Neural cell (in vitro differentiated cells): ENCODE results near the gene CCDC27.
"Not testable (repeated sequence)": the region's sequence is repeated elsewhere in the genome, so short reads cannot be mapped to it uniquely, and the experiment has no call there.

Experiments used
- EP300 ChIP-seq: fragments of 450-650 bp; conservative IDR thresholded peaks from 2 replicates; pipeline ENCODE4 v1.6.1; 2014; ENCODE audit warnings: antibody characterized with exemption, mild to moderate bottlenecking, moderate library complexity; ENCODE audit not compliant: poor library complexity, severe bottlenecking
- EZH2 ChIP-seq: fragments of 200-600, 300-800 bp; shearing (Covaris generic), sonication (generic); IDR thresholded peaks from 2 replicates; pipeline ENCODE4 v1.6.1; 2014; ENCODE audit warnings: antibody characterized with exemption, low read length, borderline replicate concordance, mild to moderate bottlenecking; ENCODE audit not compliant: insufficient read depth, poor library complexity, severe bottlenecking
- POLR2AphosphoS5 ChIP-seq: IDR thresholded peaks from 2 replicates; pipeline ENCODE4 v1.6.1; 2012
- REST ChIP-seq: IDR thresholded peaks from 2 replicates; pipeline ENCODE4 v1.6.1; 2012; ENCODE audit warnings: borderline replicate concordance
- TAF1 ChIP-seq: IDR thresholded peaks from 2 replicates; pipeline ENCODE4 v1.6.1; 2012; ENCODE audit warnings: low read depth
- TF ChIP-seq, protein P1 (sequence below): fragments of 450-650 bp; IDR thresholded peaks from 2 replicates; pipeline ENCODE4 v1.5.1; 2014; ENCODE audit warnings: antibody characterized with exemption, mild to moderate bottlenecking, moderate library complexity; ENCODE audit not compliant: poor library complexity, severe bottlenecking

- TF ChIP-seq, protein P1, sequence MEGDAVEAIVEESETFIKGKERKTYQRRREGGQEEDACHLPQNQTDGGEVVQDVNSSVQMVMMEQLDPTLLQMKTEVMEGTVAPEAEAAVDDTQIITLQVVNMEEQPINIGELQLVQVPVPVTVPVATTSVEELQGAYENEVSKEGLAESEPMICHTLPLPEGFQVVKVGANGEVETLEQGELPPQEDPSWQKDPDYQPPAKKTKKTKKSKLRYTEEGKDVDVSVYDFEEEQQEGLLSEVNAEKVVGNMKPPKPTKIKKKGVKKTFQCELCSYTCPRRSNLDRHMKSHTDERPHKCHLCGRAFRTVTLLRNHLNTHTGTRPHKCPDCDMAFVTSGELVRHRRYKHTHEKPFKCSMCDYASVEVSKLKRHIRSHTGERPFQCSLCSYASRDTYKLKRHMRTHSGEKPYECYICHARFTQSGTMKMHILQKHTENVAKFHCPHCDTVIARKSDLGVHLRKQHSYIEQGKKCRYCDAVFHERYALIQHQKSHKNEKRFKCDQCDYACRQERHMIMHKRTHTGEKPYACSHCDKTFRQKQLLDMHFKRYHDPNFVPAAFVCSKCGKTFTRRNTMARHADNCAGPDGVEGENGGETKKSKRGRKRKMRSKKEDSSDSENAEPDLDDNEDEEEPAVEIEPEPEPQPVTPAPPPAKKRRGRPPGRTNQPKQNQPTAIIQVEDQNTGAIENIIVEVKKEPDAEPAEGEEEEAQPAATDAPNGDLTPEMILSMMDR = peak; percentile 93
- TF ChIP-seq TAF1, POLR2AphosphoS5, EP300, REST, EZH2: not testable (repeated sequence)
Measured at GRCh38 chr1:3724416-3725030, 27.7 kb upstream of the CCDC27 start.
